Osteoblast (primary cell): ENCODE measurements around the gene PIP5K1B. TPM values are rescaled to one million over a fixed set of nuclear protein-coding genes. Genes with fewer than 3 reads are reported as not detected.
"Not testable (repeated sequence)": the region's sequence is repeated elsewhere in the genome, so short reads cannot be mapped to it uniquely, and the experiment has no call there.

Experiments
- DNase-seq: peaks from one replicate; pipeline ENCODE4 v3.0.0; 2011; ENCODE audit warnings: low spot score, mixed read lengths; ENCODE audit not compliant: insufficient read length; ENCODE audit errors: missing footprints
- H2AFZ ChIP-seq: 2 replicates; pipeline ENCODE4 v1.6.0; 2011; ENCODE audit warnings: mild to moderate bottlenecking, low read length
- H3K27ac ChIP-seq: 2 replicates; pipeline ENCODE4 v1.5.1; 2011; ENCODE audit warnings: mild to moderate bottlenecking, low read depth, low read length, moderate library complexity
- H3K27me3 ChIP-seq: 2 replicates; pipeline ENCODE4 v1.6.0; 2012; ENCODE audit warnings: mild to moderate bottlenecking, control low read depth, inconsistent platforms, low read length, moderate library complexity; ENCODE audit not compliant: insufficient read depth
- H3K36me3 ChIP-seq: 2 replicates; pipeline ENCODE4 v1.5.1; 2011; ENCODE audit warnings: mild to moderate bottlenecking, low read length, control low read depth, moderate library complexity; ENCODE audit not compliant: insufficient read depth
- H3K4me1 ChIP-seq: 2 replicates; pipeline ENCODE4 v1.5.1; 2011; ENCODE audit warnings: mild to moderate bottlenecking, low read length, control low read depth, moderate library complexity; ENCODE audit not compliant: insufficient read depth
- H3K4me2 ChIP-seq: 2 replicates; pipeline ENCODE4 v1.6.0; 2011; ENCODE audit warnings: mild to moderate bottlenecking, low read length; ENCODE audit not compliant: insufficient read depth
- H3K4me3 ChIP-seq: fragments of 200-600 bp; sonication (generic); 3 replicates; pipeline ENCODE4 v1.5.1; 2012; ENCODE audit warnings: mild to moderate bottlenecking, low read length, inconsistent platforms; ENCODE audit not compliant: insufficient read depth
- H3K79me2 ChIP-seq: 2 replicates; pipeline ENCODE4 v1.6.0; 2012; ENCODE audit warnings: mild to moderate bottlenecking, low read length, control low read depth, inconsistent platforms; ENCODE audit not compliant: insufficient read depth
- H3K9me3 ChIP-seq: 2 replicates; pipeline ENCODE4 v1.5.1; 2011; ENCODE audit warnings: low read depth, low read length, control low read depth
- H4K20me1 ChIP-seq: 2 replicates; pipeline ENCODE4 v1.6.0; 2012; ENCODE audit warnings: mild to moderate bottlenecking, low read length, control low read depth; ENCODE audit not compliant: insufficient read depth
- total RNA-seq: library from RNA; depleted of rRNA; stranded (reverse); fragments of >200 nt; gene quantifications from 2 replicates; pipeline ENCODE4 v1.2.3, GENCODE V29; 2012
- TF ChIP-seq, protein P1 (sequence below): IDR thresholded peaks from 2 replicates; pipeline ENCODE4 v1.5.1; 2011; ENCODE audit warnings: mild to moderate bottlenecking, low read depth, low read length, moderate library complexity; ENCODE audit errors: extremely low read depth

The PIP5K1B gene
- total RNA-seq, 1 donor: not detected

DNA sequence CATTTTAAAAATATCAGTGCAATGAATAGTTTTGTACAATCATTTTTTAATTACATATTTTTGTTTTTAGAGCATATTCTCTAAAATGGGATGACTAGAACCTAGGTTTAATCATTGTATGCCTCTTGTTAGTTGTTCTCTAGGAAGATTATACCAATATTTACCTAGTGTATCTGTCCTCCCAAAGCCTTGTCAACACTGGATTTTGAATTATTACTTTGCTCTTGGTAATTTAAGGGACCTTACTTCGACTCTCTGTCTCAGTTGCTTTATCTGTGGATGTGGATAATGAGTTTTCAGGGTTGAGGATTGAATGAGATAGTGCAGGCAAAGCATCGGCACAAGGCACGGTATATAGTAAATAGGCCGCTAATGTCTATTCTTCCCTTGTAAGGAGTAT, 10.9 kb upstream of the PIP5K1B start:
- no peak for DNase-seq
- Histone ChIP-seq H3K4me1 (no peaks in the 10 kb centered on the region), H3K79me2 (no peaks in the 10 kb centered on the region), H3K4me3 (no peak overlapping the region), H3K4me2 (no peak overlapping the region), H3K27ac (no peak overlapping the region), H2AFZ (no peak overlapping the region), H3K36me3 (no peaks in the 10 kb centered on the region), H3K27me3 (no peaks in the 10 kb centered on the region), H3K9me3 (no peaks in the 10 kb centered on the region), H4K20me1 (no peaks in the 10 kb centered on the region)
- TF ChIP-seq, protein P1, sequence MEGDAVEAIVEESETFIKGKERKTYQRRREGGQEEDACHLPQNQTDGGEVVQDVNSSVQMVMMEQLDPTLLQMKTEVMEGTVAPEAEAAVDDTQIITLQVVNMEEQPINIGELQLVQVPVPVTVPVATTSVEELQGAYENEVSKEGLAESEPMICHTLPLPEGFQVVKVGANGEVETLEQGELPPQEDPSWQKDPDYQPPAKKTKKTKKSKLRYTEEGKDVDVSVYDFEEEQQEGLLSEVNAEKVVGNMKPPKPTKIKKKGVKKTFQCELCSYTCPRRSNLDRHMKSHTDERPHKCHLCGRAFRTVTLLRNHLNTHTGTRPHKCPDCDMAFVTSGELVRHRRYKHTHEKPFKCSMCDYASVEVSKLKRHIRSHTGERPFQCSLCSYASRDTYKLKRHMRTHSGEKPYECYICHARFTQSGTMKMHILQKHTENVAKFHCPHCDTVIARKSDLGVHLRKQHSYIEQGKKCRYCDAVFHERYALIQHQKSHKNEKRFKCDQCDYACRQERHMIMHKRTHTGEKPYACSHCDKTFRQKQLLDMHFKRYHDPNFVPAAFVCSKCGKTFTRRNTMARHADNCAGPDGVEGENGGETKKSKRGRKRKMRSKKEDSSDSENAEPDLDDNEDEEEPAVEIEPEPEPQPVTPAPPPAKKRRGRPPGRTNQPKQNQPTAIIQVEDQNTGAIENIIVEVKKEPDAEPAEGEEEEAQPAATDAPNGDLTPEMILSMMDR: no peak

DNA sequence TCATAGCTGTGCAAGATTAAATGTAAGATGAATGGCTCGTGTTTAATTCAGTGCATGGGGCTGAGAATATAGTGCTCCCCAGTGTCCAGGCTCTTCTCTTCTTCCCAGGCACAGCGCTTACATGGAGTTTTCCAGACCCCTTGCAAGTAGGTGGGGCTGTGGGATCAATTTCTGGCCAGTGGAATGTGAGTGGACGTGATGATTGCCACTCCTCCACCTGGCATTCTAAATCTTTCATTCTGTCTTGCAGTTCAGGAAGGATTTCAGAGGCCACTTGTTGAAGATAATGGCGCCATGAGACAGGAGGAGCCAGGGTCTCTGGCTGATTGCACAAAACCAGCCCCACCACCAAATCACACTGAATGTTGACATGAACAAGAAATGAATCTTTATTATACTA, 7.2 kb upstream of the PIP5K1B start:
- no peaks in the 10 kb centered on the region for H3K27me3 ChIP-seq
- no peak overlapping the region for H3K4me2 ChIP-seq
- H3K4me1 ChIP-seq: no peaks in the 10 kb centered on the region
- H4K20me1 ChIP-seq: no peaks in the 10 kb centered on the region
- no peaks in the 10 kb centered on the region for H3K9me3 ChIP-seq
- H3K27ac ChIP-seq: no peak overlapping the region
- TF ChIP-seq, protein P1: no peak
- H3K36me3 ChIP-seq: no peaks in the 10 kb centered on the region
- no peak for DNase-seq
- H3K4me3 ChIP-seq: no peak overlapping the region
- no peak overlapping the region for H2AFZ ChIP-seq
- no peaks in the 10 kb centered on the region for H3K79me2 ChIP-seq

DNA sequence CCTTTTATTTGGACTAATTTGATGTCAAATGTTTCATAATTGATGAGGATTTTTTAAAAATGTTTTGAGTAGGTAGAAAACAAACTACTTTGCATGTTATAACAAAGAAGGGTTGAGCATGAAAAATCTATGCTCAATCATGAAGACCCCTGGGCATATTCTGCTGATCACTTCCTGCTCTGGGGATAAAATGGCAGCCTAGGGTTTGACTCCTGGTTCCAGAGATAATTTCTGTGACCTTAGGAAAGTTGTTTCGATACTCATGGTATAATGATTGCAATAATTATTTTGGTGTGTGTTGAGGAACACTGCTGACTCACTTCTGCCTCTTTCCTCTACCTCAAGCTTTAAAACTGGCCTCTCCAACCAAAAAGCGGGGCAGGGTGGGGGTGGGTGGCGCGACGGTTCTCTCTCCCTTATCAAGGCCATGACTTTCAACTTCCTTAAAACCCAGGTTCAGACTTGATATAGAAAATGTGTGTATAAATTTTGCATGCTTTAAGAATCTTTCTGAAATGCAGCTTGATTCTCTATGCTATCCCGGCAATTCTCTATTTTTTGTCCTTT, 6.0 kb upstream of the PIP5K1B start:
- no peaks in the 10 kb centered on the region for H3K79me2 ChIP-seq
- H3K36me3 ChIP-seq: no peaks in the 10 kb centered on the region

DNA sequence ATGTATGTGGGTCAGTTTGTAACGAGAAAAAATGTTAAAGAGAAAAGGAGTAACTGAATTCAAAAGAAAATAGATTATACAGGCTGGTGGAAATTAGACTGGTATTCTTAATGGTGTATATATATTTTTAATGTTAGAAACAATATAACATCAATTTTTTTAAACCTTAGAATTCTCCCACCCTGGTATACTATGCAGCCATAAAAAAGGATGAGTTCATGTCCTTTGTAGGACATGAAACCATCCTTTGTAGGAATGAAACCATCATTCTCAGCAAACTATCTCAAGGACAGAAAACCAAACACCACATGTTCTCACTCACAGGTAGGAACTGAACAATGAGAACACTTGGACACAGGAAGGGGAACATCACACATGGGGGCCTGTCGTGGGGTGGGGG, 5.4 kb upstream of the PIP5K1B start:
- not testable (repeated sequence) for H3K27ac ChIP-seq, H3K79me2 ChIP-seq, H3K4me3 ChIP-seq, H4K20me1 ChIP-seq, H3K36me3 ChIP-seq, H3K27me3 ChIP-seq, H3K9me3 ChIP-seq, H3K4me2 ChIP-seq, H2AFZ ChIP-seq, DNase-seq, H3K4me1 ChIP-seq

More for the DNA sequence above, 6.0 kb upstream of the PIP5K1B start:
- Histone ChIP-seq H3K4me2 (no peak overlapping the region), H3K27me3 (peaks cover 1% of the 10 kb centered on the region), H3K9me3 (no peaks in the 10 kb centered on the region), H2AFZ (no peak overlapping the region), H3K27ac (no peak overlapping the region), H3K4me1 (no peaks in the 10 kb centered on the region), H3K4me3 (no peak overlapping the region), H4K20me1 (no peaks in the 10 kb centered on the region)
- TF ChIP-seq, protein P1: no peak
- DNase-seq: no peak
